Mesothelial cell of epicardium (in vitro differentiated cells): ENCODE data around the gene UBE2G2. TPM values are rescaled to one million over a fixed set of nuclear protein-coding genes. Genes with fewer than 3 reads are reported as not detected.

ENCODE experiments used
- DNase-seq, 2 experiments: peaks; one replicate each; pipeline ENCODE4 v3.0.0; 2021; ENCODE audit warnings: low spot score in 2 of 2; ENCODE audit not compliant: unreplicated experiment in 2 of 2
- H3K27ac Mint-ChIP-seq: 2 replicates; pipeline ENCODE4 v1.8.0; 2021; ENCODE audit warnings: mixed read lengths
- H3K27me3 Mint-ChIP-seq: 2 replicates; pipeline ENCODE4 v1.8.0; 2021; ENCODE audit warnings: low read depth, mixed read lengths
- H3K36me3 Mint-ChIP-seq: 2 replicates; pipeline ENCODE4 v1.8.0; 2021; ENCODE audit warnings: mixed read lengths
- H3K4me1 Mint-ChIP-seq: 2 replicates; pipeline ENCODE4 v1.8.0; 2021; ENCODE audit warnings: mixed read lengths
- H3K4me3 Mint-ChIP-seq: 2 replicates; pipeline ENCODE4 v1.8.0; 2021; ENCODE audit warnings: mild to moderate bottlenecking, moderate library complexity, mixed read lengths
- H3K9me3 Mint-ChIP-seq: 2 replicates; pipeline ENCODE4 v1.8.0; 2021; ENCODE audit warnings: mixed read lengths
- CTCF ChIP-seq: fragments of 200-600 bp; sonication (generic); IDR thresholded peaks from one replicate; pipeline ENCODE4 v1.5.0; 2021; ENCODE audit warnings: antibody characterized with exemption; ENCODE audit not compliant: unreplicated experiment
- total RNA-seq: library from RNA; stranded (reverse); gene quantifications from 3 replicates; pipeline ENCODE4 v1.2.1, GENCODE V29; 2021

Gene UBE2G2
- total RNA-seq, 1 donor from 2014 or later: 95.4 TPM

- no peak overlapping the region for H3K4me3 Mint-ChIP-seq
- no peak overlapping the region for H3K27ac Mint-ChIP-seq
Observed at GRCh38 chr21:44762221-44763049, 39.2 kb downstream of the UBE2G2 start.

GRCh38 chr21:44761747-44762208 lies 39.8 kb downstream of the UBE2G2 start:
- Mint-ChIP-seq H3K27me3 (no peaks in the 10 kb centered on the region), H3K4me3 (no peak overlapping the region), H3K4me1 (peaks cover 12% of the 10 kb centered on the region), H3K9me3 (no peaks in the 10 kb centered on the region), H3K36me3 (no peaks in the 10 kb centered on the region), H3K27ac (no peak overlapping the region)
- TF ChIP-seq CTCF: no peak
- peak in 1 of 2 experiments; percentile 29 for DNase-seq

More at GRCh38 chr21:44762221-44763049, 39.2 kb downstream of the UBE2G2 start:
- H3K27me3 Mint-ChIP-seq: no peaks in the 10 kb centered on the region
- DNase-seq: peak in 1 of 2 experiments; percentile 28
- peaks cover 12% of the 10 kb centered on the region for H3K4me1 Mint-ChIP-seq
- H3K36me3 Mint-ChIP-seq: no peaks in the 10 kb centered on the region
- TF ChIP-seq CTCF: no peak
- no peaks in the 10 kb centered on the region for H3K9me3 Mint-ChIP-seq

GRCh38 chr21:44761011-44761729 lies 40.5 kb downstream of the UBE2G2 start:
- Mint-ChIP-seq H3K27me3 (no peaks in the 10 kb centered on the region), H3K36me3 (no peaks in the 10 kb centered on the region), H3K4me1 (peaks cover 12% of the 10 kb centered on the region), H3K4me3 (no peak overlapping the region), H3K9me3 (no peaks in the 10 kb centered on the region), H3K27ac (no peak overlapping the region)
- DNase-seq: peak in 1 of 2 experiments; percentile 39
- peak; percentile 23 for TF ChIP-seq CTCF

- no peaks in the 10 kb centered on the region for H3K36me3 Mint-ChIP-seq
- H3K9me3 Mint-ChIP-seq: no peaks in the 10 kb centered on the region
- H3K27ac Mint-ChIP-seq: no peak overlapping the region
- no peaks in the 10 kb centered on the region for H3K27me3 Mint-ChIP-seq
- H3K4me1 Mint-ChIP-seq: peaks cover 6% of the 10 kb centered on the region
- peak in 1 of 2 experiments; percentile 14 for DNase-seq
- TF ChIP-seq CTCF: no peak
- H3K4me3 Mint-ChIP-seq: no peak overlapping the region
Observed at GRCh38 chr21:44760376-44760775, 41.2 kb downstream of the UBE2G2 start.

- no peaks in the 10 kb centered on the region for H3K27me3 Mint-ChIP-seq
- H3K4me3 Mint-ChIP-seq: no peak overlapping the region
- H3K27ac Mint-ChIP-seq: no peak overlapping the region
Observed at GRCh38 chr21:44759628-44760285, 41.9 kb downstream of the UBE2G2 start.

More at GRCh38 chr21:44759628-44760285, 41.9 kb downstream of the UBE2G2 start:
- no peak for TF ChIP-seq CTCF
- peaks cover 4% of the 10 kb centered on the region for H3K36me3 Mint-ChIP-seq
- H3K4me1 Mint-ChIP-seq: peaks cover 3% of the 10 kb centered on the region
- DNase-seq: peak in 1 of 2 experiments; percentile 16
- H3K9me3 Mint-ChIP-seq: peaks cover 6% of the 10 kb centered on the region
